ENCODE data around the gene AFF3. TPM values are rescaled to one million over a fixed set of nuclear protein-coding genes. Genes with fewer than 3 reads are reported as not detected.

The AFF3 gene
- total and polyA plus RNA-seq, 4 donors: 4.2 to 90.9 (median 14.6) TPM

DNA sequence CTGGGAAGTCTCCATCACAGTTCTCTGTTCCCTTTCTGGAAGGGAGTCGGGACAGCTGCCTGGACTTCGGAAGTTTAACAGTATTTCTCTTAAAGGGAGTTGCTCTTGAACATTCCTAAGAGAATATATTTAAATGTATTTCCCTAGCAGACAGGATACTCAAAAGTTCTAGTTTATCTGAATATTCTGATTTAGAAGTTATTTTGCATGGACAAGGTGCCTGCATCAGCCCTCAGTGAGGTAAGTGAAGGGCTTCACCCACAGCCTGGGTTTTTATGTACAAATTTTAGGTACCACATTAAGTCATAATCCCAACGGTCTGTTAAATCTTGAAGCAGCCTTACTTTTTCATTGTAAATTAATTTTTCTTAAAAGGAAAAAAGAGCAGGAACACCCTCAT lies 587.5 kb downstream of the AFF3 start:
- Histone ChIP-seq H3K4me1 (ENCODE audit: control insufficient read depth in 5 of 5, insufficient read depth in 5 of 5, low read length in 5 of 5) (no peaks in the 10 kb centered on the region), H3K9me3 (ENCODE audit: control insufficient read depth in 4 of 4, insufficient read depth in 3 of 4, low read length in 3 of 4) (peaks cover 0 to 1% (median 0%) of the 10 kb centered on the region in 4 donors), H3K4me3 (no peak overlapping the region), H3K27ac (ENCODE audit: low read depth in 1 of 2, low read length in 1 of 2) (no peak overlapping the region), H3K27me3 (ENCODE audit: control insufficient read depth in 3 of 3, insufficient read depth in 3 of 3, low read length in 2 of 3) (no peaks in the 10 kb centered on the region), H3K36me3 (ENCODE audit: control insufficient read depth in 4 of 4, insufficient read depth in 4 of 4, low read length in 4 of 4) (peaks cover 0 to 31% (median 20%) of the 10 kb centered on the region in 4 donors), H3K9ac (ENCODE audit: insufficient read depth in 1 of 2, low read length in 2 of 2) (no peak overlapping the region)
- ATAC-seq (ENCODE audit: insufficient read depth, low FRiP score) (no peak), DNase-seq (no peak)
- WGBS, 2 donors: 63 to 80% methylated on average over 3 of the region's 3 CpGs
- TF ChIP-seq, protein P1, sequence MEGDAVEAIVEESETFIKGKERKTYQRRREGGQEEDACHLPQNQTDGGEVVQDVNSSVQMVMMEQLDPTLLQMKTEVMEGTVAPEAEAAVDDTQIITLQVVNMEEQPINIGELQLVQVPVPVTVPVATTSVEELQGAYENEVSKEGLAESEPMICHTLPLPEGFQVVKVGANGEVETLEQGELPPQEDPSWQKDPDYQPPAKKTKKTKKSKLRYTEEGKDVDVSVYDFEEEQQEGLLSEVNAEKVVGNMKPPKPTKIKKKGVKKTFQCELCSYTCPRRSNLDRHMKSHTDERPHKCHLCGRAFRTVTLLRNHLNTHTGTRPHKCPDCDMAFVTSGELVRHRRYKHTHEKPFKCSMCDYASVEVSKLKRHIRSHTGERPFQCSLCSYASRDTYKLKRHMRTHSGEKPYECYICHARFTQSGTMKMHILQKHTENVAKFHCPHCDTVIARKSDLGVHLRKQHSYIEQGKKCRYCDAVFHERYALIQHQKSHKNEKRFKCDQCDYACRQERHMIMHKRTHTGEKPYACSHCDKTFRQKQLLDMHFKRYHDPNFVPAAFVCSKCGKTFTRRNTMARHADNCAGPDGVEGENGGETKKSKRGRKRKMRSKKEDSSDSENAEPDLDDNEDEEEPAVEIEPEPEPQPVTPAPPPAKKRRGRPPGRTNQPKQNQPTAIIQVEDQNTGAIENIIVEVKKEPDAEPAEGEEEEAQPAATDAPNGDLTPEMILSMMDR (IDR thresholded peaks at IDR 0.05; ENCODE audit: control extremely low read depth, extremely low read depth): no peak

DNA sequence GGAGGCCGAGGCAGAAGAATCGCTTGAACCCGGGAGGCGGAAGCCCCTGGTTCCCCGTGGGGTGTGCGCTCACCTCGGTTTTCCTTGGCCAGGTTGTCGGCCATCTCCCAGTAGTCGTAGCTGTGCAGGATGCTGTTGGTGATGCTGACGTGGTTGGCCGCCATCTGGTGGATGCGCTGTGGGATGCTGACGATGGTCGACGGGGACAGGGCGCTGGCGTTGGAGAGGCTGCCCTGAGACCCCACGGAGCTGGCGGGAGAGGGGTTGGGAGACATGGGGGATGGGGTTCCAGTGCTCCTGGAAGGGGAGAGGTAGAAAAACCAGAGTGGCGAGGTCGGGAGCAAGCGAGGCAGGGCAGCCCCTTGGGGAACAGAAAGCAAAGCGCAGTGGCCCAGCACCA lies 588.2 kb downstream of the AFF3 start:
- DNase-seq: no peak
- ATAC-seq (ENCODE audit: insufficient read depth, low FRiP score): no peak

DNA sequence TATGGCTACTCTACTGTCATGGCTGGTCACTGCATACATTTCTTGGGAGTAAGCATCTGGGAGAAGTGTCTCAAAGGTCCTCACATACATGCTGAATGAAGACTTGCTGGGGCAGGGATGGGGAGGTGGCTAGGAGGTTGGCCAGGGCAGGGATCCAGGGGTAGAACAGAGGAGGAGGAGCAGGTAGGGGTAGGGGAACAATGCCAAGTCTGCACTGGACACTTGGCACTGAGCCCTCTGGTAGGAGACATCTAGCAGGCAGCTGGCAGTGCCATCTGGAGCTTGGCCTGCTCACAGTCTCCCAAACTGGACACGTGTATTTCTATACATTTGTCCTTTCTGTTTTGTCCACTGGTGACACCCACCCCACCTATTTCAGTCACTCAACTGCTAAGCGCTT lies 589.9 kb downstream of the AFF3 start:
- Histone ChIP-seq H3K9me3 (ENCODE audit: control insufficient read depth in 4 of 4, insufficient read depth in 3 of 4, low read length in 3 of 4) (peaks cover 0 to under 1% (median 0%) of the 10 kb centered on the region in 4 donors), H3K36me3 (ENCODE audit: control insufficient read depth in 4 of 4, insufficient read depth in 4 of 4, low read length in 4 of 4) (peaks cover 0 to 27% (median 18%) of the 10 kb centered on the region in 4 donors), H3K4me3 (no peak overlapping the region), H3K4me1 (ENCODE audit: control insufficient read depth in 5 of 5, insufficient read depth in 5 of 5, low read length in 5 of 5) (no peaks in the 10 kb centered on the region), H3K9ac (ENCODE audit: insufficient read depth in 1 of 2, low read length in 2 of 2) (no peak overlapping the region), H3K27ac (ENCODE audit: low read depth in 1 of 2, low read length in 1 of 2) (no peak overlapping the region), H3K27me3 (ENCODE audit: control insufficient read depth in 3 of 3, insufficient read depth in 3 of 3, low read length in 2 of 3) (no peaks in the 10 kb centered on the region)
- DNase-seq (no peak), ATAC-seq (ENCODE audit: insufficient read depth, low FRiP score) (no peak)
- 79 to 93% methylated on average over 2 of the region's 2 CpGs for WGBS, 2 donors
- TF ChIP-seq, protein P1 (IDR thresholded peaks at IDR 0.05; ENCODE audit: control extremely low read depth, extremely low read depth): no peak

More for the DNA sequence above, 588.2 kb downstream of the AFF3 start:
- TF ChIP-seq, protein P1 (IDR thresholded peaks at IDR 0.05; ENCODE audit: control extremely low read depth, extremely low read depth): no peak
- no peaks in the 10 kb centered on the region for H3K4me1 ChIP-seq (ENCODE audit: control insufficient read depth in 5 of 5, insufficient read depth in 5 of 5, low read length in 5 of 5)
- H3K9ac ChIP-seq (ENCODE audit: insufficient read depth in 1 of 2, low read length in 2 of 2): no peak overlapping the region
- peaks cover 0 to 1% (median 0%) of the 10 kb centered on the region in 4 donors for H3K9me3 ChIP-seq (ENCODE audit: control insufficient read depth in 4 of 4, insufficient read depth in 3 of 4, low read length in 3 of 4)
- peaks cover 0 to 31% (median 20%) of the 10 kb centered on the region in 4 donors for H3K36me3 ChIP-seq (ENCODE audit: control insufficient read depth in 4 of 4, insufficient read depth in 4 of 4, low read length in 4 of 4)
- no peaks in the 10 kb centered on the region for H3K27me3 ChIP-seq (ENCODE audit: control insufficient read depth in 3 of 3, insufficient read depth in 3 of 3, low read length in 2 of 3)
- WGBS, 2 donors: 86 to 92% methylated on average over 23 of the region's 23 CpGs
- H3K4me3 ChIP-seq: no peak overlapping the region
- H3K27ac ChIP-seq (ENCODE audit: low read depth in 1 of 2, low read length in 1 of 2): no peak overlapping the region

DNA sequence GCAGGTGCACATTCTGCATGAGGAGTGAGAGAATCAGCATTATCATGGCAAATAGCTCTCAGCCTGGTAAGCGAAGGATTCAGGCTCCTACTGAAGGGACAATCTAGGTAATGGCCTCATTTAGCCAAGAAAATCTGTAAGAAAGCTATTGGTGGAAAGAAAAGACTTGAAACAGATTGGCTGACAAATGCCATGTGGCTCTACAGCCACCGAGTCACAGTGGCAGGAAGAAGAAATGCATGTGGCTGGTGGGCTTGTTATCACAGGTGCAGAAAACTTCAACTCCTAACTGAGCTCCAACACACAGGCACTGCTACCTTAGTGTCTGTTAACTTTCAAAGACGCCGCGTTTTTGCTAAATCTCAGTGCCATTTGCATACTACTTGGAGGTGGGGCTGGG lies 592.0 kb downstream of the AFF3 start:
- no peaks in the 10 kb centered on the region for H3K9me3 ChIP-seq (ENCODE audit: control insufficient read depth in 4 of 4, insufficient read depth in 3 of 4, low read length in 3 of 4)
- H3K27me3 ChIP-seq (ENCODE audit: control insufficient read depth in 3 of 3, insufficient read depth in 3 of 3, low read length in 2 of 3): no peaks in the 10 kb centered on the region
- no peak for ATAC-seq (ENCODE audit: insufficient read depth, low FRiP score)
- H3K36me3 ChIP-seq (ENCODE audit: control insufficient read depth in 4 of 4, insufficient read depth in 4 of 4, low read length in 4 of 4): peaks cover 0 to 23% (median 16%) of the 10 kb centered on the region in 4 donors
- WGBS, 2 donors: 92% methylated on average over 5 of the region's 5 CpGs
- H3K4me1 ChIP-seq (ENCODE audit: control insufficient read depth in 5 of 5, insufficient read depth in 5 of 5, low read length in 5 of 5): no peaks in the 10 kb centered on the region
- no peak overlapping the region for H3K4me3 ChIP-seq
- no peak overlapping the region for H3K27ac ChIP-seq (ENCODE audit: low read depth in 1 of 2, low read length in 1 of 2)
- TF ChIP-seq, protein P1 (IDR thresholded peaks at IDR 0.05; ENCODE audit: control extremely low read depth, extremely low read depth): no peak
- H3K9ac ChIP-seq (ENCODE audit: insufficient read depth in 1 of 2, low read length in 2 of 2): no peak overlapping the region
- DNase-seq: no peak

Data from lung (tissue), 12 donors.